ENCODE measurements around the gene CCDC127. TPM values are rescaled to one million over a fixed set of nuclear protein-coding genes. Genes with fewer than 3 reads are reported as not detected.
"Not testable (repeated sequence)": the region's sequence is repeated elsewhere in the genome, so short reads cannot be mapped to it uniquely, and the experiment has no call there.

CCDC127 gene
- 4.7 and 6.3 TPM in 2 replicates for total RNA-seq

- DNase-seq (ENCODE audit: low read depth, low spot score): peak; percentile 55
Measured at GRCh38 chr5:217494-218456, at the start of gene CCDC127, which contains the start of gene SDHA. Gene CCDC127, minus strand, starts transcription at chr5:218153. Its CDS starts 1,304 bp downstream, at chr5:216849. Gene SDHA, plus strand, starts transcription at chr5:218320. Its CDS starts 36 bp downstream, at chr5:218356.

GRCh38 chr5:267716-268115, 49.8 kb upstream of the CCDC127 start:
- no peak for DNase-seq (ENCODE audit: low read depth, low spot score)

- not testable (repeated sequence) for DNase-seq (ENCODE audit: low read depth, low spot score)
Measured at GRCh38 chr5:266311-267026, 48.5 kb upstream of the CCDC127 start.

GRCh38 chr5:264338-264737, 46.4 kb upstream of the CCDC127 start:
- DNase-seq (ENCODE audit: low read depth, low spot score): no peak

- peak; percentile 85 for DNase-seq (ENCODE audit: low read depth, low spot score)
Measured at GRCh38 chr5:263275-263974, 45.5 kb upstream of the CCDC127 start.

GRCh38 chr5:257148-257547, 39.2 kb upstream of the CCDC127 start:
- DNase-seq (ENCODE audit: low read depth, low spot score): no peak

GRCh38 chr5:256347-256746, 38.4 kb upstream of the CCDC127 start:
- DNase-seq (ENCODE audit: low read depth, low spot score): not testable (repeated sequence)

- not testable (repeated sequence) for DNase-seq (ENCODE audit: low read depth, low spot score)
Measured at GRCh38 chr5:255116-255515, 37.2 kb upstream of the CCDC127 start.

GRCh38 chr5:254322-254721, 36.4 kb upstream of the CCDC127 start:
- not testable (repeated sequence) for DNase-seq (ENCODE audit: low read depth, low spot score)

GRCh38 chr5:252546-252945, 34.6 kb upstream of the CCDC127 start:
- DNase-seq (ENCODE audit: low read depth, low spot score): no peak

GRCh38 chr5:251975-252374, 34.0 kb upstream of the CCDC127 start:
- not testable (repeated sequence) for DNase-seq (ENCODE audit: low read depth, low spot score)

GRCh38 chr5:251538-251937, 33.6 kb upstream of the CCDC127 start:
- DNase-seq (ENCODE audit: low read depth, low spot score): not testable (repeated sequence)

- not testable (repeated sequence) for DNase-seq (ENCODE audit: low read depth, low spot score)
Measured at GRCh38 chr5:251016-251415, 33.1 kb upstream of the CCDC127 start.

GRCh38 chr5:250396-250795, 32.4 kb upstream of the CCDC127 start:
- not testable (repeated sequence) for DNase-seq (ENCODE audit: low read depth, low spot score)

- not testable (repeated sequence) for DNase-seq (ENCODE audit: low read depth, low spot score)
Measured at GRCh38 chr5:245717-246116, 27.8 kb upstream of the CCDC127 start.

GRCh38 chr5:243683-244367, 25.9 kb upstream of the CCDC127 start:
- DNase-seq (ENCODE audit: low read depth, low spot score): not testable (repeated sequence)

- DNase-seq (ENCODE audit: low read depth, low spot score): not testable (repeated sequence)
Measured at GRCh38 chr5:241045-241669, 23.2 kb upstream of the CCDC127 start.

- not testable (repeated sequence) for DNase-seq (ENCODE audit: low read depth, low spot score)
Measured at GRCh38 chr5:240550-240949, 22.6 kb upstream of the CCDC127 start.

GRCh38 chr5:237931-238330, 20.0 kb upstream of the CCDC127 start:
- not testable (repeated sequence) for DNase-seq (ENCODE audit: low read depth, low spot score)

- not testable (repeated sequence) for DNase-seq (ENCODE audit: low read depth, low spot score)
Measured at GRCh38 chr5:235527-235926, 17.6 kb upstream of the CCDC127 start.

All from pulmonary artery endothelial cell (primary cell).